DOHH2 (cell line): ENCODE measurements around the gene EBPL.

Experiments
- H3F3A ChIP-seq: fragments of 200-600 bp; sonication (generic), shearing (Covaris generic); 2 replicates; pipeline ENCODE4 v1.6.0; 2016; ENCODE audit warnings: antibody characterized with exemption, mild to moderate bottlenecking; ENCODE audit not compliant: control insufficient read depth, insufficient read depth
- H3K27ac ChIP-seq: fragments of 200-600 bp; sonication (generic); 2 replicates; pipeline ENCODE4 v1.5.1; 2014; ENCODE audit warnings: low read depth, mild to moderate bottlenecking, low read length, moderate library complexity
- H3K27me3 ChIP-seq: fragments of 200-600 bp; sonication (generic); 2 replicates; pipeline ENCODE4 v1.6.1; 2014; ENCODE audit warnings: mild to moderate bottlenecking, low read length, mixed read lengths; ENCODE audit not compliant: control insufficient read depth
- H3K36me3 ChIP-seq: fragments of 200-600 bp; sonication (generic); 2 replicates; pipeline ENCODE4 v1.6.1; 2014; ENCODE audit warnings: mild to moderate bottlenecking, low read length, moderate library complexity, mixed read lengths; ENCODE audit not compliant: control insufficient read depth
- H3K4me1 ChIP-seq: fragments of 200-600 bp; sonication (generic); 2 replicates; pipeline ENCODE4 v1.6.1; 2014; ENCODE audit warnings: mild to moderate bottlenecking, low read length, mixed read lengths; ENCODE audit not compliant: control insufficient read depth
- H3K4me2 ChIP-seq: fragments of 200-600 bp; sonication (generic); 2 replicates; pipeline ENCODE4 v1.6.0; 2014; ENCODE audit warnings: mild to moderate bottlenecking, low read length, moderate library complexity
- H3K4me3 ChIP-seq: fragments of 200-600 bp; sonication (generic); 2 replicates; pipeline ENCODE4 v1.5.1; 2014; ENCODE audit warnings: mild to moderate bottlenecking, low read length, mixed read lengths
- H3K79me2 ChIP-seq: fragments of 200-600 bp; sonication (generic); 2 replicates; pipeline ENCODE4 v1.6.1; 2014; ENCODE audit warnings: mild to moderate bottlenecking, low read length, mixed read lengths; ENCODE audit not compliant: control insufficient read depth
- H3K9me2 ChIP-seq: fragments of 200-600 bp; sonication (generic); replicated peaks from 2 replicates; pipeline ENCODE4 v1.6.1; 2014; ENCODE audit warnings: mild to moderate bottlenecking, low read length, mixed read lengths; ENCODE audit not compliant: control insufficient read depth
- H3K9me3 ChIP-seq: fragments of 200-600 bp; sonication (generic); 2 replicates; pipeline ENCODE4 v1.6.1; 2014; ENCODE audit warnings: antibody characterized with exemption, low read length, mixed read lengths; ENCODE audit not compliant: control insufficient read depth, insufficient read depth
- H4K20me1 ChIP-seq: fragments of 200-600 bp; sonication (generic); 2 replicates; pipeline ENCODE4 v1.6.0; 2014; ENCODE audit warnings: low read depth, mild to moderate bottlenecking, antibody characterized with exemption, low read length, moderate library complexity; ENCODE audit not compliant: control insufficient read depth, insufficient read depth
- EZH2phosphoT487 ChIP-seq: fragments of 200-600 bp; sonication (generic); IDR thresholded peaks from 2 replicates; pipeline ENCODE4 v1.6.1; 2017; ENCODE audit warnings: borderline replicate concordance, mild to moderate bottlenecking, antibody characterized with exemption, low read length, moderate library complexity, mixed read lengths
- TF ChIP-seq, protein P1 (sequence below): fragments of 200-600 bp; sonication (generic); IDR thresholded peaks from one replicate; pipeline ENCODE4 v1.5.1; 2014; ENCODE audit warnings: antibody characterized with exemption, mild to moderate bottlenecking, low read depth, low read length; ENCODE audit not compliant: poor library complexity, severe bottlenecking

The EBPL gene

DNA sequence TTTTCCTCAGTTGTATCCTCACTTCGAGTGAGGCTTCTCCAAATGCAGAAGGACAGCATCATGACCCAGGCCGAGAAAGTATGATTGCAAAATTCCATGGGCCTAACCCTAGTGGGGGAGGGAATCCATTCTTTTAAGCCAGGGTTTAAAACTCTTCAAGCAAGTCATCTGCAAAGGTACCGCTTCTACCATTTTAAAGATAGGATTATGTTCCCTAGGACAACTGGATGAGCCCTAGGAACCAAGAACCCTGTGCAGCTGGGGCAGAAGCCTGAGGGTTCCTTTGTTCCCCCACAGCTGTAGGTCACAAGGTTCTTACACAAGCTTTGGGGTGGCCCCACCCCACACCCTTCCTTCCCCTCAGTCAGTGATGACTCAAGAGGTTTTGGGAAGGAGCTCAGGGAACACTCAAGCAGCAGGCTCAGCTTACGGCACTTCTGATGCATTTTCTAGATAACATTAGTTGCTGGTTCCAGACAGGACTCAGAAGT, 49.4 kb downstream of the EBPL start:
- no peaks in the 10 kb centered on the region for H3K79me2 ChIP-seq
- no peak overlapping the region for H3K4me2 ChIP-seq
- no peak overlapping the region for H3K4me3 ChIP-seq
- no peaks in the 10 kb centered on the region for H4K20me1 ChIP-seq
- no peaks in the 10 kb centered on the region for H3K27me3 ChIP-seq
- TF ChIP-seq EZH2phosphoT487: no peak
- TF ChIP-seq, protein P1, sequence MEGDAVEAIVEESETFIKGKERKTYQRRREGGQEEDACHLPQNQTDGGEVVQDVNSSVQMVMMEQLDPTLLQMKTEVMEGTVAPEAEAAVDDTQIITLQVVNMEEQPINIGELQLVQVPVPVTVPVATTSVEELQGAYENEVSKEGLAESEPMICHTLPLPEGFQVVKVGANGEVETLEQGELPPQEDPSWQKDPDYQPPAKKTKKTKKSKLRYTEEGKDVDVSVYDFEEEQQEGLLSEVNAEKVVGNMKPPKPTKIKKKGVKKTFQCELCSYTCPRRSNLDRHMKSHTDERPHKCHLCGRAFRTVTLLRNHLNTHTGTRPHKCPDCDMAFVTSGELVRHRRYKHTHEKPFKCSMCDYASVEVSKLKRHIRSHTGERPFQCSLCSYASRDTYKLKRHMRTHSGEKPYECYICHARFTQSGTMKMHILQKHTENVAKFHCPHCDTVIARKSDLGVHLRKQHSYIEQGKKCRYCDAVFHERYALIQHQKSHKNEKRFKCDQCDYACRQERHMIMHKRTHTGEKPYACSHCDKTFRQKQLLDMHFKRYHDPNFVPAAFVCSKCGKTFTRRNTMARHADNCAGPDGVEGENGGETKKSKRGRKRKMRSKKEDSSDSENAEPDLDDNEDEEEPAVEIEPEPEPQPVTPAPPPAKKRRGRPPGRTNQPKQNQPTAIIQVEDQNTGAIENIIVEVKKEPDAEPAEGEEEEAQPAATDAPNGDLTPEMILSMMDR: no peak
- peaks cover 12% of the 10 kb centered on the region; the same call in 1 of the 2 replicates for H3F3A ChIP-seq
- H3K9me2 ChIP-seq: no peaks in the 10 kb centered on the region
- no peaks in the 10 kb centered on the region for H3K9me3 ChIP-seq
- H3K27ac ChIP-seq: no peak overlapping the region
- H3K36me3 ChIP-seq: peaks cover 6% of the 10 kb centered on the region; the same call in 1 of the 2 replicates
- peaks cover 44% of the 10 kb centered on the region for H3K4me1 ChIP-seq

DNA sequence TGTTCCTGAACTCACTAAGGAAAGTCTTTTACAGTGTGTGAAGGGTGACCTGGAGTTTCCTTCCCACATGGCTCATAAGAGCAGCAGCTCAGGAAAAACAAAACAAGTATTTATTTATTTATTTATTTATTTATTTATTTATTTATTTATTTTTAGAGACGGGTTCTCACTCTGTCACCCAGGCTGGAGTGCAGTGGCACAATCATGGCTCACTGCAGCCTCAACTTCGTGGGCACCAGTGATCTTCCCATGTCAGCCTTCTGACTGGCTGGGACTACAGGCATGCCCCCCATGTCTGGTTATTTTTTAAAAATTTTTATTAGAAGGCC, 52.6 kb downstream of the EBPL start:
- Histone ChIP-seq H3K4me1 (peaks cover 38% of the 10 kb centered on the region), H3F3A (peaks cover 15% of the 10 kb centered on the region), H3K27me3 (no peaks in the 10 kb centered on the region), H3K4me3 (no peak overlapping the region), H3K9me3 (no peaks in the 10 kb centered on the region), H3K9me2 (no peaks in the 10 kb centered on the region), H4K20me1 (no peaks in the 10 kb centered on the region), H3K36me3 (peaks cover 32% of the 10 kb centered on the region), H3K27ac (no peak overlapping the region), H3K4me2 (no peak overlapping the region), H3K79me2 (peaks cover 8% of the 10 kb centered on the region)
- TF ChIP-seq, protein P1: no peak
- no peak for TF ChIP-seq EZH2phosphoT487

DNA sequence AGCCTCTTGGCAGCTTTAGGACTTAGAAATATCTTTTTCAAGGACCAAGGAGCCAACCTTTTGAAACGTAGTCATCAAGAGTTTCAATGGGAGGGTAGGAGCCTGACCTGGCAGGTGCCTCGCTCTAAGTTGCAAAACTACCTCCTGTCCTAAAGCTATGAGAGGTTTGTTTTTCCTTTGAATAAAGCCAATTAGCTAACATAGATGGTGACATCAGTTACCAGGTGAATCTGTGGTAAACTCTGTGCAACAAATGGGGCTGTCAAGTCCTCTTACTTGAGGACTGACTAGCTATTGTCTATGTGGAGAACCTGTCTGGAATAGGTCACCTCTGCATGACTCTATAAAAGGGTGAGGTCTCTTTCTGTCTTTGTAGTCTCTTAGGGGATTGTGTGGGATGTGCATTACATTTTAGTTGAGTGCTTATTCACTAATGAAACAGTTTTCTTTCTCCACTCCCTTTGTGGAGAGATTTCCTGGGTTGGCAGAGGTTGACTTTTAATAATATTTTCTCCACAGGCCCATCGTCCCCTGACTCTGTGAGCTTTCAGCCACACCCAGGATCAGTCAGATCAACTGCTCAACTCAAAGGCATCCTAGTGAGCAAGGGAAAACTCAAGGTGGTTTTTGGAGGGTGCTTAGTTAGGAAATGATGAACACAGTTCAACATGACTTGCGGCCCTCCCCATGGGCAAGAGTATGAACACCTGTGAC, 53.1 kb downstream of the EBPL start:
- no peaks in the 10 kb centered on the region for H3K9me2 ChIP-seq
- no peaks in the 10 kb centered on the region for H4K20me1 ChIP-seq
- H3F3A ChIP-seq: peaks cover 15% of the 10 kb centered on the region
- H3K36me3 ChIP-seq: peaks cover 37% of the 10 kb centered on the region
- peaks cover 13% of the 10 kb centered on the region for H3K79me2 ChIP-seq
- peaks cover 38% of the 10 kb centered on the region for H3K4me1 ChIP-seq
- no peak overlapping the region for H3K27ac ChIP-seq
- H3K4me2 ChIP-seq: no peak overlapping the region
- no peak overlapping the region for H3K4me3 ChIP-seq
- TF ChIP-seq, protein P1: no peak
- TF ChIP-seq EZH2phosphoT487: no peak
- no peaks in the 10 kb centered on the region for H3K9me3 ChIP-seq
- no peaks in the 10 kb centered on the region for H3K27me3 ChIP-seq
